ENCODE measurements around the gene COL13A1.

The COL13A1 gene

GRCh38 chr10:69831231-69831855, 29.6 kb downstream of the COL13A1 start:
- in situ Hi-C loops (cut with HindIII; ENCODE audit: low pct_unique_long_range_greater_than_20kb, low sequenced_read_pairs), result no loop called here
- no peak for TF ChIP-seq JUND (IDR thresholded peaks at IDR 0.05; ENCODE audit: low read depth)
- DNase-seq (ENCODE audit: low read depth in 1 of 2, low spot score in 1 of 2), result no peak

GRCh38 chr10:69835233-69835632, 33.5 kb downstream of the COL13A1 start:
- TF ChIP-seq JUND (IDR thresholded peaks at IDR 0.05; ENCODE audit: low read depth), result no peak
- DNase-seq (ENCODE audit: low read depth in 1 of 2, low spot score in 1 of 2), result no peak
- in situ Hi-C loops (cut with HindIII; ENCODE audit: low pct_unique_long_range_greater_than_20kb, low sequenced_read_pairs), result no loop called here

DNA sequence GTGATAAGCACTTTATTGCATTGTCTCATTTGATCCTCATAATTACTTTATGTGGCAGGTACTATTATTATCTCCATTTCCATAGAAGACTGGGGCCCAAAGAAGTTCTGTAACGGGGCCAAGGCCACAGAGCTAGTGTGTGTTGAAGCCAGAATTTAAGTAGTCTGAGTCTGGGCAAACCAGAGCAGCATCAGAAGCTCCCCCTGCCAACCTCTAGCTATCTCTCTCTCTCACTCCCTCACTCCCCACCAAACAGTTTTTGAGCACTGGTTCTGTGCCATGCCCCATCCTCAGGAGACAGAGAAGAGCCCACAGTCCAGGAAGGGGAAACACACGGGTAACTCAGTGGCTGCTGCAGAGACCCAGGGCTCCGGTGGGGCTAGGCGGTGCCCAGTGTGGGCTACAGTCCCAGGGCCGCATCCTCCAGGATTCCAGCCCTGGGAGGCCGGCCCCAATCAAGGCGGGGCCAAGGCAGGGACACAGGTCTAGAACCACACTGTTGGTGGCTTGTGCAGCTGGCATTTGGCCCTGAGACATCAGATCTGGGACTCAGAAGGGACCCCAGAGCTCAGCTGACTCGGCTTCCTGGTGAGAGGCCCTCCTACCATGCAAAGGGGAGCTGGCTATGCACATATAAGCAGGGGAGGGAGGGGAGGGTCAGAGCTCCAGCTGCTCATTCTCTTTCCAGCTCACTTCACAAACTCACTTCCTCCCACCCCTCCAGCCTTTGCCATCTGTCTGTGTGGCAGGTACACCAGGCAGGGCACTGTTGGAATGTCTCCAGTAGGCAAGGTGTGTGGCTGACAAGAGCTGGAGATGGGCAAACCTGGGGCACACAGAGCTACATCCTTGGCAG, 34.4 kb downstream of the COL13A1 start:
- no peak for TF ChIP-seq JUND (IDR thresholded peaks at IDR 0.05; ENCODE audit: low read depth)
- in situ Hi-C loops (cut with HindIII; ENCODE audit: low pct_unique_long_range_greater_than_20kb, low sequenced_read_pairs), result no loop called here
- no peak for DNase-seq (ENCODE audit: low read depth in 1 of 2, low spot score in 1 of 2)

GRCh38 chr10:69836731-69837030, 35.0 kb downstream of the COL13A1 start:
- TF ChIP-seq JUND (IDR thresholded peaks at IDR 0.05; ENCODE audit: low read depth), result no peak
- in situ Hi-C loops (cut with HindIII; ENCODE audit: low pct_unique_long_range_greater_than_20kb, low sequenced_read_pairs), result no loop called here
- no peak for DNase-seq (ENCODE audit: low read depth in 1 of 2, low spot score in 1 of 2)

DNA sequence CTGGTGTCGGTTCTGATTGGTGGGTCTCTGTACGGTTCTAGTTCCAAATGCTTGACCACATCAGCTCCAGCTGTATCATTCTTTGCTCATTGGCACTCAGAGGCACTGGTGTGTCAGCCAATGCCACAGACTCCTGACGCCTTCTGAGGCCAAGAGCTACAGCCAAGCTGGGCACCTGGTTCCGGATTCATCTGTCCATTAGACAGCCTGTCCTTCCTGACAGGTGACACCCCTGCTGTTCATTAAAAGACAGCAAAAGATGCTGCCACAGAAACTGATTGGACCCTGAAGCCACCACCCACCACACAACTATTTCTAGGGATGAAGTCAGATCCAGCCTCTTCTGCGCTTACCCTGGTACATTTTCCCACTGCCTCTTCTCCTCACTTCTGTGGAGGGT, 35.6 kb downstream of the COL13A1 start:
- in situ Hi-C loops (cut with HindIII; ENCODE audit: low pct_unique_long_range_greater_than_20kb, low sequenced_read_pairs), result no loop called here
- DNase-seq (ENCODE audit: low read depth in 1 of 2, low spot score in 1 of 2), result no peak

GRCh38 chr10:69838418-69838817, 36.7 kb downstream of the COL13A1 start:
- in situ Hi-C loops (cut with HindIII; ENCODE audit: low pct_unique_long_range_greater_than_20kb, low sequenced_read_pairs), result no loop called here
- TF ChIP-seq JUND (IDR thresholded peaks at IDR 0.05; ENCODE audit: low read depth), result no peak
- DNase-seq (ENCODE audit: low read depth in 1 of 2, low spot score in 1 of 2), result no peak

More for the DNA sequence above, 35.6 kb downstream of the COL13A1 start:
- no peak for TF ChIP-seq JUND (IDR thresholded peaks at IDR 0.05; ENCODE audit: low read depth)

- DNase-seq (ENCODE audit: low read depth in 1 of 2, low spot score in 1 of 2), result no peak
- no peak for TF ChIP-seq JUND (IDR thresholded peaks at IDR 0.05; ENCODE audit: low read depth)
- in situ Hi-C loops (cut with HindIII; ENCODE audit: low pct_unique_long_range_greater_than_20kb, low sequenced_read_pairs), result no loop called here
Observed at GRCh38 chr10:69838853-69839252, 37.1 kb downstream of the COL13A1 start.

DNA sequence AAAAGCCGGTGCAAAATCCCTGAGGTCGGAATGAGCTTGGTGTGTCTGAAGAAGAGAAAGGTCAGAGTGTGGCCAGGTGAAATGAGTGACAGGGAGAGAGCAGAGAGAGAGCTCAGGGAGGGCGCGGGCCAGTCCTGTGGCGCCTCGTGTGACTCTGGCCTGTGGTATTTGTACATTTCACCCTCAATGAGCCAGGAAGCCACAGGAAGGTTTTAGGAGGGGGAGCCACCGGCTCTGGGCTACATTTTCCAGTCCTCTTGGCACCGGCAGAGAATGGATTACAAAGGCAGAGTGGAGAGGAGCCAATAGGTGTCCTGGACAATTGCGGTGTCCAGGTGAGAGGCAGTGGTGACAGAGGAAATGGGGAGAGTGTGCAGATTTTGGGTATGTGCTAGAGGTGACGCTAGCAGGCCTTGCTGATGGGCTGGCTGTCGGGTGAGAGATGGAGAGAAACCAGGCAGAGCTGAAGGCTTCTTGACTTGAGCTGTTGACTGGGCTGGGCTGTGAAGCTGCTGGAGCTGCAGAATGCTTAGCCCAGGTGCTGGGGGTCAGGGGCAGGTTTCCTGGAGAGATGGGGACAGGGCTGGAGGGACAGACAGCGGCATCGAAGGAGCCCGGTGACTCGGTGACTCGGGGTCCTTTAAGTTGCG, 38.1 kb downstream of the COL13A1 start:
- in situ Hi-C loops (cut with HindIII; ENCODE audit: low pct_unique_long_range_greater_than_20kb, low sequenced_read_pairs), result no loop called here
- no peak for TF ChIP-seq JUND (IDR thresholded peaks at IDR 0.05; ENCODE audit: low read depth)

GRCh38 chr10:69840773-69841172, 39.1 kb downstream of the COL13A1 start:
- in situ Hi-C loops (cut with HindIII; ENCODE audit: low pct_unique_long_range_greater_than_20kb, low sequenced_read_pairs), result no loop called here
- DNase-seq (ENCODE audit: low read depth in 1 of 2, low spot score in 1 of 2), result no peak
- no peak for TF ChIP-seq JUND (IDR thresholded peaks at IDR 0.05; ENCODE audit: low read depth)

More for the DNA sequence above, 38.1 kb downstream of the COL13A1 start:
- DNase-seq (ENCODE audit: low read depth in 1 of 2, low spot score in 1 of 2), result no peak

DNA sequence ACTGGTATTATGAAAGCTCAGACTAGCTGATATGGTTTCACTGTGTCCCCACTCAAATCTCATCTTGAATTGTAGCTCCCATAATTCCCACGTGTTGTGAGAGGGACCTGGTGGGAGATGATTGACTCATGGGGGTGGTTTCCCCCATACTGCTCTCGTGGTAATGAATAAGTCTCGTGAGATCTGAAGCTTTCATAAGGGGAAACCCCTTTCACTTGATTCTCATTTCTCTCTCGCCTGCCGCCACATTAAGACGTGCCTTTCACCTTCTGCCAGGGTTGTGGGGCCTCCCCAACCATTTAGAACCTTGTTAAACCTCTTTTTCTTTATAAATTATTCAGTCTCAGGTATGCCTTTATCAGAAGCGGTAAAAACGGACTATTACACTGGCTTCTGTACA, 40.3 kb downstream of the COL13A1 start:
- no peak for TF ChIP-seq JUND (IDR thresholded peaks at IDR 0.05; ENCODE audit: low read depth)
- DNase-seq (ENCODE audit: low read depth in 1 of 2, low spot score in 1 of 2), result no peak
- in situ Hi-C loops (cut with HindIII; ENCODE audit: low pct_unique_long_range_greater_than_20kb, low sequenced_read_pairs), result no loop called here

DNA sequence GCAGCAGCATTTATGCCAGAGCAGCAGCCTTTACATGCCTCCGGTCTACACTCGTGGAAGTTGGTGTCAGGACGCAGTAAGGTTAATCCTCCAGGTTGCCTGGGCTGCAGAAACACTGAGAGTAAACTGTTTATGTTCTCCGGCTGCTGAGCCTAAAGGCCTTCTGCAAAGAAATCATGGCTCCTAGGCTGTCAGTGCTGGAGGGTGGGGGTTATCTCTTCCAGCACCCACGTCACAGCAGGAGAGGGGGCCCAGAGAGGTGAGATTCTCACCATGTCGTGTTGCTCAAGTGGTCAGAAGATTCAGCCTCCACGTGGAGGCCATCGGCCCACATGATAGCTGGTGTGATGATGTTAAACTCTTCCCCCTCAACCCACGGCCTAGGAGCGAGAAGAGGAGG, 41.2 kb downstream of the COL13A1 start:
- no peak for TF ChIP-seq JUND (IDR thresholded peaks at IDR 0.05; ENCODE audit: low read depth)
- in situ Hi-C loops (cut with HindIII; ENCODE audit: low pct_unique_long_range_greater_than_20kb, low sequenced_read_pairs), result no loop called here
- DNase-seq (ENCODE audit: low read depth in 1 of 2, low spot score in 1 of 2), result no peak

- TF ChIP-seq JUND (IDR thresholded peaks at IDR 0.05; ENCODE audit: low read depth), result no peak
- in situ Hi-C loops (cut with HindIII; ENCODE audit: low pct_unique_long_range_greater_than_20kb, low sequenced_read_pairs), result no loop called here
Observed at GRCh38 chr10:69843923-69844322, 42.2 kb downstream of the COL13A1 start.

GRCh38 chr10:69844698-69845097, 43.0 kb downstream of the COL13A1 start:
- no peak for DNase-seq (ENCODE audit: low read depth in 1 of 2, low spot score in 1 of 2)
- TF ChIP-seq JUND (IDR thresholded peaks at IDR 0.05; ENCODE audit: low read depth), result no peak
- in situ Hi-C loops (cut with HindIII; ENCODE audit: low pct_unique_long_range_greater_than_20kb, low sequenced_read_pairs), result no loop called here

More at GRCh38 chr10:69843923-69844322, 42.2 kb downstream of the COL13A1 start:
- no peak for DNase-seq (ENCODE audit: low read depth in 1 of 2, low spot score in 1 of 2)
